Renal cortex interstitium (tissue), 11 donors: ENCODE results near the gene PTPRC. TPM values are rescaled to one million over a fixed set of nuclear protein-coding genes. Genes with fewer than 3 reads are reported as not detected.

Experiments
- DNase-seq, 11 donors: peaks; one replicate each; pipeline ENCODE4 v3.0.0-alpha.2; 2013; ENCODE audit warnings: low read depth in 9 of 11, low spot score in 4 of 11; ENCODE audit errors: extremely low read depth in 1 of 11
- polyA plus RNA-seq, 3 donors: library from polyadenylated mRNA; unstranded; fragments of 120-200 nt; gene quantifications; one replicate each; pipeline ENCODE4 v1.2.1, GENCODE V29; 2013; ENCODE audit not compliant: insufficient read length in 3 of 3

PTPRC gene
- polyA plus RNA-seq, 3 donors: 5.4 to 6.4 (median 5.6) TPM

DNA sequence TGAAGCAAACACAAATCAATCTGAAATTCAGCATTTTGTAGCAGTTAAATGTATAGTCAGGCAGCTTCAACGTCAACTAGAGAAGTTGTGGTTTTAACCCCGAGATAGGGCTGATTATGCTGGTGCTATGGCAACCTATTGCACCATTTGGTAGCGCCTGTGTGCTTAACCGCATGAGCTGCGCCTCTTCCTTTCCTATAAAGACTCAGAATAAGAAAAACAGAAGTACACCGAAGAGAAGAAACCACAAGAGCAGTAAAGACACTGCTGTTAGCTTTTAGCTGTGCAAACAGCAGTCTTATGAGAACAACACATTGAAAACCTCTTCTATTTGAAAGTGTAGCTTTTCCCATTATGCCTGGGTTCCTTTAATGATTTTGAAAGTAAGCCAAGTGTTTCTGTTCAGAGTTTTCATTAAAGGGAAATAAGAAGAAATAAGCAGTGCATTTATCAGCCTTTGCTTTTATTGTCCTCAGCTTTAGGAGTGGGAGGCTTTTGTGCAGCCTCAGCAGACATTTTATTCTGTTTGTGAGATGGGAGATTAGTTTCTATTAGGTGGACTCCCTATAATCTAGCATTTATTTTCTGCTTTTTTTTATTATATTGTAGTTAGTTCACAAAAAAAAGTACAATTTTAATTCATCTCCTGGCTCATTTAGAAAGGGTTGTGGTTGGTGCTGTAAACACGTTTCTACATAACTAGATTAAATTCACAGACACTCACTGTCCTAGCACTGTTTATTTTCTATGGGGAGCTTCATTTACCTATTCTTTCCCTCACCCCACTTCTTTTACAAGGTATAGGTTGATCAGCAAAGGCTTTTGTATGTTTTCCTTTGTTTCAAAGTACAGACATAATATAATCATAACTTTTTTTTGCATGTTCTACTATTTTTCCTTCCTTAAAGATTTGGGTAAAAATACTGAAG is 43.3 kb downstream of the PTPRC start:
- peak in 5 of 11 donors; percentile 20 to 56 (median 37) for DNase-seq

DNA sequence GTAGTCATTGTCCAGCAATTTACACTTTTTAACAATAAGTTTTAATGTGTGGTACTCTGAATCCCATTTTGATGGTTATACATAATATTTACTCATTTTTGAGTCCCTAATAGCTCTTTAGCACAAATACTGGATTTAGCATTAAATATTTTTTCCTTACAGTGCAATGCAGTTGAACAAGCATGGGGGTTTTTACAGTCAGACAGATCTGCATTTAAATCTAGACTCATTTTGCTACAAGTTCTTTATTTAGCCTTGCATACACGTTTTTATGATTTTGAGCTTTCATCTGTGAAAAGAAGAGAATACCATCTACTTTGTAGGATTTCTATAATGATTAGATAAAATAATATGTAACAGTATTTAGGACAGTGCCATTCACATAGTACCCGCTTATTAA is 44.0 kb downstream of the PTPRC start:
- no peak for DNase-seq

- DNase-seq: no peak
Measured at GRCh38 chr1:198683449-198683848, 44.6 kb downstream of the PTPRC start.

DNA sequence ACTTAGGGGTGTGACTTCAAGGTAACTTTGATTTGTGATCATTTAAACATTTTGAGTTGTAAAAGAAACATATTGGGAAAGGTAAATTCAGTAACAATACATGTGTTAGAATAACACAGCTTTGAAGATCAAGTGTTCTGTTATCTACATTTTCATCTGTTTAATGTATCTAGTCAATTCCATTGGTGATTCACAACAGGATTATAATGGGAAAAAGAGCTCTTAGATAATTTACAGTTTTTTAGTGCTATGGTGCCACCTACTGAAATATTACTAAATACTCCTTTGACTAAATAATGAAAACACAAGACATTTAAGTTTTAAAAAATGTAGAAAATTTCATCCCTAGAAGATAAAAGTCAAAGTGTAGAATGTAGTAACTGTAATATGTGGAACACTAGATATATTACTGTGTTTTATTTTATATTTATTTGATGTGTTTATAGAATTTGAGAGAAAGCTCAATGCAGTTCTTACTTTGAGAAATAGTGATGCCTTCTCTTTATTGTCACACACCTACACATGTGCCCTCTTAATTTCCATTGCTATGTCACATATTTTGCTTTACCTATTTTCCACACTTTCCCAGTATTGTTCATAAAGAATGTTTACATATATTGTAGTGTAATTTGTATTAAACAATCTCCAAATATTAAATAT is 47.4 kb downstream of the PTPRC start:
- DNase-seq: peak in 1 of 11 donors; percentile 28

GRCh38 chr1:198687429-198687828 is 48.6 kb downstream of the PTPRC start:
- DNase-seq: no peak

DNA sequence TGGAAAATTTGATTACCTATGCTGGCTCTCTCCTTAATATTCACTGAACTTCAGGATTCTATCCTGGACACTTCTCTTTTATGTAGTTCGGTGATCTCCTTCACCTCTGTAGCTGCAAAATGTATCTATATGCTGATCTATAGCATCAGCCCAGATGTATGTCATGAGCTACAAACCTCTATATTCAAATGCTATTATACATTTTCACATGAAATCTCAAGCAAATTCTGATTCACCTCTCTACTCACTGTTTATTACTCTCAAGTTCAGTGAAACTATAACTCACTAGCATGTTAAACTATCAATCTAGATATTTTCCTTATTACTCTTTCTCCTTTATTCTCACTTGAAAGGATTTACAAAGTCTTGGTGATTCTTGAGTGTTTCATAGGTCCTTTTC is 52.2 kb downstream of the PTPRC start:
- DNase-seq: no peak

GRCh38 chr1:198693321-198693720 is 54.5 kb downstream of the PTPRC start:
- no peak for DNase-seq

DNA sequence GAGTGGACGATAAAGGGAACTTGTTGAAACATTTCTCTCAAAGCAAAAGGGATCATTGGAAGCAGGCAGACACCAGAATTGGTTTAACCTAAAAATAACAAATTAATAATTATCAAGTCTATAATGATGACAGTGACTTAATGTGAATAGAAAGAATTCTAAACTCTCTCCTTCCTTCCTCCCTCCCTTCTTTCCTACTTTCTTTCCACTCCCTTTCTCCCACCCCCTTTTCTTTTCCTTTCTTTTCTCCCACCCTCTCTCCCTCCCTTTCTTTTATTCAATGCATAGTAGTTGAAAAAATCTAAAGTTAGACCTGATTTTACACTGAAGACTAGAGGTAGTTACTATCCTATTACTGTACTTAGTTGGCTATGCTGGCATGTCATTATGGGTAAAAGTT is 55.7 kb downstream of the PTPRC start:
- DNase-seq: no peak

GRCh38 chr1:198696211-198696610 is 57.4 kb downstream of the PTPRC start:
- DNase-seq: no peak

GRCh38 chr1:198699167-198700015 is 60.6 kb downstream of the PTPRC start:
- peak in 7 of 11 donors; percentile 27 to 51 (median 34) for DNase-seq

DNA sequence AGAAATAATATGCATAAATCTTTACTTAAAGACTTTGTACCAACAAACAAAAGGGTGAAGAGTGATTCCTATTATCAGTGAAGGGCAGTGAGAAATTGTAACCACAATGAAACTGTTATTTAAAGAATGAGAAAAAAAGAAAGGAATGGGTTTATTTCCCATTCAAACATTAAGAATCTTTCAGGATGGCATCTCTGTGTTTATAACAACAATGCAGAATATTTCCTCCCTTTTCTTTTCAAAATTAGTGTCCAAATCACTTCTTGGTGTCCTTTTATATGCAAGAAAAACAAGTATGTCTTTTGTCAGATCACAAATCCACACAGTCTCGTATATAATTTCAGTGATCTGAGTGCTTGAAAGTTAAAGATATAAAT is 61.2 kb downstream of the PTPRC start:
- no peak for DNase-seq

DNA sequence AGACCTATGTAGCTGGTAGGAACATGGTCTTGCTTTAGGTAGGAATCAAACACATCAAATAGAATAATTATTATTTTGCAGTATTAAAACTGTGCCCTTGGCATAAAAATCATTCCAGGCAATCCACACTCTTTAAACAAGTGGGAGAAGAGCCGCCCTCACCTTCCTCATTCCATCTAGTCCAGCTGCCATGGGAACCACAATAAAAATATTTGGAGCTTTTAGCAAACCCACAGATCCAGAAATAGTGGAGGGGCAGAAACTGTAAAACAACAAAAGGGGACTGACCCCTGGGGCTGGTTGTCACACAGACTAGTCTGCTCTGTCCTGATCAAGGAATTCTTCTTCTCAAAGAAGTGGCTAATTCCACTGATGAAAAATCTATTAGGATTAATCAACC is 61.6 kb downstream of the PTPRC start:
- no peak for DNase-seq

GRCh38 chr1:198701250-198701649 is 62.4 kb downstream of the PTPRC start:
- DNase-seq: no peak

GRCh38 chr1:198701766-198702539 is 63.1 kb downstream of the PTPRC start:
- no peak for DNase-seq

- no peak for DNase-seq
Measured at GRCh38 chr1:198708761-198709525, 70.1 kb downstream of the PTPRC start.

GRCh38 chr1:198711837-198712236 is 73.0 kb downstream of the PTPRC start:
- no peak for DNase-seq

- DNase-seq: no peak
Measured at GRCh38 chr1:198713081-198713480, 74.2 kb downstream of the PTPRC start.

- no peak for DNase-seq
Measured at GRCh38 chr1:198714271-198714670, 75.4 kb downstream of the PTPRC start.
